ENCODE results near the gene KCTD19. TPM values are rescaled to one million over a fixed set of nuclear protein-coding genes. Genes with fewer than 3 reads are reported as not detected.

KCTD19 gene
- total RNA-seq, 2 donors from 2014 or later = 7.0 TPM; not detected in 1

- intact Hi-C loops (cut with DNase I) = no loop called here
- Histone ChIP-seq H3K9me3 (no peaks in the 10 kb centered on the region), H3K4me3 (no peak overlapping the region), H3K27ac (no peak overlapping the region), H3K36me3 (no peaks in the 10 kb centered on the region), H3K27me3 (replicated peaks; ENCODE audit: insufficient read depth) (no peaks in the 10 kb centered on the region), H3K4me1 (replicated peaks) (no peaks in the 10 kb centered on the region)
- peak in 3 of 4 experiments; percentile 36 to 46 (median 41) for TF ChIP-seq CTCF (IDR thresholded peaks at IDR 0.05)
- TF ChIP-seq POLR2AphosphoS5 (IDR thresholded peaks at IDR 0.05) = no peak
- no peak for TF ChIP-seq POLR2A (IDR thresholded peaks at IDR 0.05)
- no peak for DNase-seq (ENCODE audit: low spot score)
Measured at GRCh38 chr16:67349172-67349571, 22.6 kb upstream of the KCTD19 start.

- no peak overlapping the region for H3K4me3 ChIP-seq
- H3K4me1 ChIP-seq (replicated peaks) = no peaks in the 10 kb centered on the region
- no peak for TF ChIP-seq CTCF (IDR thresholded peaks at IDR 0.05)
- TF ChIP-seq POLR2AphosphoS5 (IDR thresholded peaks at IDR 0.05) = peak; percentile 60
- H3K36me3 ChIP-seq = no peaks in the 10 kb centered on the region
- intact Hi-C loops (cut with DNase I) = no loop called here
- DNase-seq (ENCODE audit: low spot score) = peak; percentile 33
- no peak overlapping the region for H3K27ac ChIP-seq
- no peaks in the 10 kb centered on the region for H3K9me3 ChIP-seq
- 55% methylated on average over 3 of the region's 3 CpGs for WGBS
- no peaks in the 10 kb centered on the region for H3K27me3 ChIP-seq (replicated peaks; ENCODE audit: insufficient read depth)
Measured at GRCh38 chr16:67346341-67346740, 19.8 kb upstream of the KCTD19 start.

GRCh38 chr16:67345401-67345800 is 18.9 kb upstream of the KCTD19 start:
- intact Hi-C loops (cut with DNase I) = no loop called here
- 34% methylated on average over 1 of the region's 1 CpG for WGBS

GRCh38 chr16:67342616-67343015 is 16.1 kb upstream of the KCTD19 start:
- no peak for DNase-seq (ENCODE audit: low spot score)
- Histone ChIP-seq H3K27me3 (replicated peaks; ENCODE audit: insufficient read depth) (no peaks in the 10 kb centered on the region), H3K4me3 (no peak overlapping the region), H3K27ac (no peak overlapping the region), H3K9me3 (no peaks in the 10 kb centered on the region), H3K36me3 (no peaks in the 10 kb centered on the region), H3K4me1 (replicated peaks) (no peaks in the 10 kb centered on the region)
- TF ChIP-seq POLR2AphosphoS5 (IDR thresholded peaks at IDR 0.05) (no peak), POLR2A (IDR thresholded peaks at IDR 0.05) (no peak), CTCF (IDR thresholded peaks at IDR 0.05) (no peak)
- 89% methylated on average over 4 of the region's 4 CpGs for WGBS
- intact Hi-C loops (cut with DNase I) = no loop called here

More at GRCh38 chr16:67345401-67345800, 18.9 kb upstream of the KCTD19 start:
- peak overlapping the region; percentile 9 to 19 for H3K27ac ChIP-seq
- no peaks in the 10 kb centered on the region for H3K4me1 ChIP-seq (replicated peaks)
- H3K4me3 ChIP-seq = no peak overlapping the region
- peak; percentile 46 for DNase-seq (ENCODE audit: low spot score)
- H3K36me3 ChIP-seq = no peaks in the 10 kb centered on the region
- H3K9me3 ChIP-seq = no peaks in the 10 kb centered on the region
- peak; percentile 51 for TF ChIP-seq POLR2AphosphoS5 (IDR thresholded peaks at IDR 0.05)
- no peak for TF ChIP-seq CTCF (IDR thresholded peaks at IDR 0.05)
- H3K27me3 ChIP-seq (replicated peaks; ENCODE audit: insufficient read depth) = no peaks in the 10 kb centered on the region

- DNase-seq (ENCODE audit: low spot score) = no peak
- Histone ChIP-seq H3K4me1 (replicated peaks) (no peaks in the 10 kb centered on the region), H3K4me3 (no peak overlapping the region), H3K27ac (no peak overlapping the region), H3K36me3 (no peaks in the 10 kb centered on the region), H3K27me3 (replicated peaks; ENCODE audit: insufficient read depth) (no peaks in the 10 kb centered on the region), H3K9me3 (no peaks in the 10 kb centered on the region)
- no peak for TF ChIP-seq CTCF (IDR thresholded peaks at IDR 0.05)
- 92% methylated on average over 3 of the region's 3 CpGs for WGBS
- intact Hi-C loops (cut with DNase I) = no loop called here
Measured at GRCh38 chr16:67341250-67341649, 14.7 kb upstream of the KCTD19 start.

Data from prostate gland (tissue), 2 donors.